ENCODE measurements around the gene DAO.
"Not testable (repeated sequence)": the region's sequence is repeated elsewhere in the genome, so short reads cannot be mapped to it uniquely, and the experiment has no call there.

The DAO gene

GRCh38 chr12:108850854-108851573 is 28.9 kb upstream of the DAO start:
- no peak for DNase-seq (ENCODE audit: low spot score)

GRCh38 chr12:108852674-108853309 is 27.1 kb upstream of the DAO start:
- no peak for DNase-seq (ENCODE audit: low spot score)

DNA sequence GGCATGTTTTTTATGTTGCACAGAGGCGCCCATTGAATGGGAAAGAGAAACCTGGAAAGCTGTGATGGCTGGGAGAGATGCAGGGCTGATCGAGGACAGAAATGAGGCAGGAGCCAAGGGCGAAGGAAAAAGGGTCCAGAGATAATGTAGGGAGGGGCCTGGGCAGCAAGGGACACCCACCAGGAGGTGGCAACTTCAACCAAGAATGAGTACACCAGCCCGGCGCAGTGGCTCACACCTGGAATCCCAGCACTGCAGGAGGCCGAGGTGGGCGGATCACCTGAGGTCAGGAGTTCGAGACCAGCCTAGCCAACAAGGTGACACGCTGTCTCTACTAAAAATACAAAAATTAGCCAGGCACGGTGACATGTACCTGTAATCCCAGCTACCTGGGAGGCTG is 26.5 kb upstream of the DAO start:
- no peak for DNase-seq (ENCODE audit: low spot score)

GRCh38 chr12:108853981-108854446 is 25.9 kb upstream of the DAO start:
- DNase-seq (ENCODE audit: low spot score): no peak

DNA sequence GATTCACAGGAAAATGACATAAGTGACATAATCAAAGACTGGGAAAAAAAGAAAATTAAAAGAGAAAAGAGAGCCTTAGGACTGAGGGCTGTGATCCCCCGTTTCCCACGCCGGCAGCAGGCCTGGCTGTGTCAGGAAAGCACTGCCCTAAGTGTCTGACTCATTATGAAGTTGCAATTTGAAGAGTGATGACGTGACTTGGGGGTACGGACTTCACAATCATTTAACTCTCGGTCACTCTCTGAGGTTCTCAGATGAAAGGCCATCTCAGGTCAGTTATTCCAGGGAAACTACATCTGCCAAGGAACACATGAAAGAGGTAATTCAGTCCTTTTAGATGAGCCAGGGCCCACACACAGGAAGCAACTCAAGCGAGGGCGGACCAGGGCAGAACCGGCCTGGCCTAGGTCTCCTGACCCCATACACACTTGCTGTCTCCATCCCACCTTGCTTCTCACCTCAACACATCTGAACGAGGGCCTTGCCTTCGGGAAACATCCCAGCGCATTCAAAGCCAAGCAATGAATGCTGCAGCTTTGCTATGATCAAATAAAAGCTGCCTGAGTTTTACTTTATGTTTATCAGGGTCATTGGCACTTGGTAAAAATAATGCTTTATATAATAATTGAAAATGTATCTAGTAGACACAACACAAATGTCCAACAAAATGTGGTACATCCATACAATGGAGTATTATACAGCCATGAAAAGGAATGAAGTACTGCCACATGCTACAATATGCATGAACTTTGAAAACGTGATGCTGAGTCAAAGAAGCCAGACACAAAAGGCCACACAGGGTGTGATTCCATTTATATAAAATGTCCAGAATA is 25.2 kb upstream of the DAO start:
- no peak for DNase-seq (ENCODE audit: low spot score)

DNA sequence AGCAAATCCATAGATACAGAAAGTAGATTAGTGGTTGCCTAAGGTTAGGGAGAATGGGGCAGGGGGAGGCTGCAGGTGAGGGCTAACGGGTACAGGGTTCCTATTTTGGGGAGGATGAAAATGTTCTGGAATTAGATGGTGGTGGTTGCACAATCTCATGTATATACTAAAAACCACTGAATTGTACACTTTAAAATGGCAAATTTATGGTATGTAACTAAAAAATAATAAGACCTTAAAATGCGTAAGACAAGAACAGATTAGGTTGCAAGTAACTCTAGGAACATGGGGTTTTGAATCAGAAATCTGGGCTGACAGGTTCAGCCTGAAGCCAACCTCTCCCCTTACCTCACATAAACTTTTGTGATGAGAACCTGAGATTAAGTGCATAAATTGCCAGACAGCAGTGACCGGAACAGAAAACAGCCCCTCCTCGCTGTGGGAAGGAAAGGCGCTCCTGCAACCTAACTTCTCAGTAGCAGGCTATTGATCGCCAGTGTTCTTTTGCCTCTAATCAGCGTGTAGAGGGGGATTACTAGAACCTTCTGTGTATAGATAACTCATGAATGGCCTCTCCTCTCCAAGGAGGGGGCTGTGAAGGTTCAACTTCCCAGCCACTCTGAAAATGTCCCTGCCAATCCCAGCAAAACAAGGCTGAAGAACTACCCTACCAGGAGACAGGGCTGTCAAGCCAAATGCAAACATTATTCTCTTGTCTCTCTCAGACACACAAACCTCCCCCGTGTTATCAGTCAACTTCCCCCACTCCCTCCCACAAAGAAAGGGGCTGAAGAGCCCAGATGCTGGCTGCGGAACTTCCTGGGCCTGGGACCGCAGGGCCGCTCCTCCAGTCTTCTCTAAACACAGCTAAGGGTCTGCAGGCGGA is 24.4 kb upstream of the DAO start:
- no peak for DNase-seq (ENCODE audit: low spot score)

DNA sequence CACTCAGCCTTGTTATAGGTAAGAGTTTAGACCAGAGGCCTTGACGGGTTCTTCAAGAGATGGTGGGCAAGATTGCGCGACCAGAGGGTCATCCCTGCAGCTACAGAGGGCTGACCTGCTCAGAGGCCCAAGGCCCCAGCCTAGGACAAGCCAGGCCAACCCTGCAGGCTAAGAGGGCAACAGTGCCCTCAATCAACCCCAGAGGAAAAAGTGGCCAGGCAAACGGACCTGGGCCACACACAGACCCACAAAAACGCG is 23.8 kb upstream of the DAO start:
- no peak for DNase-seq (ENCODE audit: low spot score)

DNA sequence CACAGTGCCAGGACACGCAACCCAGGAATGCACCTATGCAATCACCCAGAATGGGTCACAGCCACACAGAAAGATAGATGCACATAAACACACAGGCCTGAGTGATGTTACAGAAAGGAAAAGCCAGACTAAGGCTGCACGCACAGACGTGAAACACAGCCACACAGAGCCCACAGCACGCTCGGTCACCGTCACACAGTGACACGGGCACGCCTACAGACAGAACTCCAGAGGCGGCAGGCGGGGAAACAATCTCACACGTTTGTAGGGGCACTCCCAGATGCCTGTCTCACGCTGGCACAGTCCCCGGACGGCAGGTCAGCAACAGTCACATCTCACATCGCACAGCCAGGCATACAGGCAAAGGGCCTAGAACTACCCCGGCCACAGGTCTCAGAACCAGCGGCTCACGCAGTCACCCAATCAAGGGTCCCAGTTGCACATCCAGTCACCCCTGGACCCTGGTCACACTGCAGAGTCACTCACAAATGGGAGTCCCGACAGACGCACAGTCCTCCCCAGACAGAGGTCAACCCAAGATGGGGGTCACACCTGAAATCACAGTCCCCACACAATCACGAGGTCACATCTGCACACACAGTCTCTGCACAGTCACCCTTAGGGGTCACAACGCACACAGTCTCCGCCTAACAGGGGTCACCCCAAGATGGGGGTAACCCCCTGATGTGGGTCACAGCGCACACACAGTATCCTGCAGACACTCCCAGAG is 23.3 kb upstream of the DAO start:
- no peak for DNase-seq (ENCODE audit: low spot score)

- no peak for DNase-seq (ENCODE audit: low spot score)
Observed at GRCh38 chr12:108857158-108857407, 22.8 kb upstream of the DAO start.

DNA sequence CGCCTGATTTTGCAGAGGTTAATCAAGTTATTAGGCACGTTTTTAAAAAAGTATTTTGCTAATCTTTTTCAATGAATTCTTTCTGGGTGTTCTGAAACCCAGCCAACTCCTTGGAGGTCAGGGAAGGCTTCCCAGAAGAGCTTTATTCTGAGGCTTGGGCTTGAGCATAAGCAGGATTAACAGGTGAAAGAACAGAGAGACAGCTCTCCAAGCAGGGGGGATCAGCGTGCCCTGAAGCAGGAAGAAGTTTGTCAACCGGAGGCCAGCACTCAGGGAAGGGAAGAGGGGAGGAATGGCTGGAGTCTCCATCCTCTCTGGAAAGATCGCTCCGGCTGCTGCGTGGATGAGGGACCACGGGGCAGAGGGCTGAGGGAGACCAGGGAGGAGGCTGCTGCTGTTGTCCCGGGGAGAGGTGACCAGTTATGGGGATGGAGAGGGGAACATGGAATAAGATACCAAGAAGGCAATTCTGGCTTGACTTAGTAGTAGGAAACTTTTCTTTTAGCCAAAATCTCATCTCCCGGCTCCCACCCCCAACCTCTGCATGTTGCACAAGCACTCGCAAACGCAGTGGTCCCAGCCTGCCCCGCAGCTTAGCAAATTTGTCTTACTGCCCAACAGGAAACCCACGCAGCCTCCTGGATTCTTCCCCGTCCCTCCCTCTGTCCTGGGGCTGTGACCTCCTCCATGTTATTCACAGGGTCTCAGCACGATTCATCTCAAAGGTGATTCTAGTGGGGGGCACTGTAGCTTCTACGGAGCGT is 21.4 kb upstream of the DAO start:
- no peak for DNase-seq (ENCODE audit: low spot score)

DNA sequence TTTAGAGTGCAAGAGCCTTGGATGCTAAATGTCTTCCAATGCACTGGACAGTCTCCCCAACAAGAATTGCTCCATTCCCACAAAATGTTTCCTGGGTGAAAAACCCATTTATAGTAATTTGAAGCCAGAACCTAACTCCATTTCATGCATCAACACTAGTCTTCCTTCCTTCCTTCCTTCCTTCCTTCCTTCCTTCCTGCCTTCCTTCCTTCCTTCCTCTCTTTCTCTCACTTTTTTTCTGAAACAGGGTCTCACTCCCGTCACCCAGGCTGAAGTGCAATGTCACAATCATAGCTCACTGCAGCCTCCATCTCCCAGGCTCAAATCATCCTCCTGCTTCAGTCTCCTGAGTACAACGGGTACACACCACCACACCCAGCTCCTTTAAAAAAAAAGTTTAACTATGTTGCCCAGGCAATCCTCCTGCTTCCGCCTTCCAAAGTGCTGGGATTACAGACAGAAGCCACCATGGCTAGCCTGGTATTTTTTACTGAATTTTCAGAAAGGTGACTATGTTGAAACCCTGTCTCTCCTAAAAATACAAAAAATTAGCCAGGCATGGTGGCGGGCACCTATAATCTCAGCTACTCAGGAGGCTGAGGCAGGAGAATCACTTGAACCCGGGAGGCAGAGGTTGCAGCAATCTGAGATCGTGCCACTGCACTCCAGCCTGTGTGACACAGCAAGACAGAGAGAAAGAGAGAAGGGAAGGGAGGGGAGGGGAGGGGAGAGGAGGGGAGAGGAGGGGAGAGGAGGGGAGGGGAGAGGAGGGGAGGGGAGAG is 20.6 kb upstream of the DAO start:
- DNase-seq (ENCODE audit: low spot score): not testable (repeated sequence)

GRCh38 chr12:108859923-108860291 is 20.0 kb upstream of the DAO start:
- DNase-seq (ENCODE audit: low spot score): no peak

- DNase-seq (ENCODE audit: low spot score): no peak
Observed at GRCh38 chr12:108860443-108860842, 19.4 kb upstream of the DAO start.

DNA sequence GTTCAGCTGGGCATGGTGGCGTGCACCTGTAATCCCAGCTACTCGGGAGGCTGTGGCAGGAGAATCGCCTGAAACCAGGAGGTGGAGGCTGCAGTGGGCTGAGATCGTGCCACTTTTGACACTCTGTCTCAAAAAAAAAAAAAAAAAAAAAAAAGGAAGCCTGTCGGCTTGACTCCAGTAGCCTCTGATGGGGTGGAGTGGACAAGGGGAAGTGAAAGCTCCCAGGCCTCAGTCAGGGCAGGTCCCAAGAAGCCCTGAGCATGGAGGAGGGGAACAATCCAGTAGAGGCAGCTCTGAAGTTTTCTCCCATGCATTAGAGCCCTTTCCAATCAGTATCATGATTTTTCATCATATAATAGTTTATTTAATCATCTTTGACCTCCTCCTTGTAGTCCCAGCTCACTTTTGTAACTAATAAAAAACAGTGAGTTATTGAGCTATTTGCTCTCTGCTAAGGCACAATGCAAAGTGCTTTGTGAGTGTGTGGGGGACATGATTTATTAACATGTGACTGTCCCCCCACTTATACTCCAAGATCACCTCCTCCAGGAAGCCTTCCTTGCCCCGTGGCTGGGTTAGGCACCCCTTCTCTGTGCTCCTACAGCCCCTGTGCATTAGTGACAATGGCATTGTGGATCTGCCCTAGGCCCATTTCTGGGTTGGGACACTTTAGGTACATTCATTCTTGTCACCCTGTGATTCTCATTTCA is 17.9 kb upstream of the DAO start:
- no peak for DNase-seq (ENCODE audit: low spot score)

DNA sequence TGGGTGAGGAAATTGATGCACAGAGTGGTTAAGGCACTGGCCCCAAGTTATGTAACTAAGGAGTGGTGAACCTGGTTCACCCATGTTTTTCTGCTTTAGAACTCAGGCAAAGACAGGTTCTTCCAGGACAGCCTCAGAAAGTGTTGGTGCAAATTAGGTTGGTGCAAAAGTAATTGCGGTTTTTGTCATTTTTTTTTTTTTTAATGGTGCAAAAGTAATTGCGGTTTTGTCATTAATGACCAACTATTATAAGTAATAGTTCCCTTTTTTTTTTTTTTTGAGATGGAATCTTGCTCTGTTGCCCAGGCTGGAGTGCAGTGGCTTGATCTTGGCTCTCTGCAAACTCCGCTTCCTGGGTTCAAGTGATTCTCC is 17.3 kb upstream of the DAO start:
- no peak for DNase-seq (ENCODE audit: low spot score)

DNA sequence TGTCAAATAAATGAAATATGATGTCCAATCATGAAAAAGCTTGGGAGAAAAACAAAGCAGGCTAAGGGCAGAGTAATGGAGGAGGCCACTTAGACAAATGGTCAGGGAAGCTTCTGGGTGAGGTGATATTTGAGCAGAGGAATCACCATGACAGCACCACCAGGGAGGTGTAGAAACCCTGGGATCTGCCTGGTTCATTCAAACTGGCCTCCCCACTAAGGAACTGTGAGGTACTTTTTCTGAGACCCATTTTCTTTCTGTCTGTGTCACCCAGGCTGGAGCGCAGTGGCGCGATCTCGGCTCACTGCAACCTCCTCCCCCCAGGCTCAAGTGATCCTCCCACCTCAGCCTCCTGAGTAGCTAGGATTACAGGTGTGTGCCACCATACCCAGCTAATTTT is 14.7 kb upstream of the DAO start:
- no peak for DNase-seq (ENCODE audit: low spot score)

DNA sequence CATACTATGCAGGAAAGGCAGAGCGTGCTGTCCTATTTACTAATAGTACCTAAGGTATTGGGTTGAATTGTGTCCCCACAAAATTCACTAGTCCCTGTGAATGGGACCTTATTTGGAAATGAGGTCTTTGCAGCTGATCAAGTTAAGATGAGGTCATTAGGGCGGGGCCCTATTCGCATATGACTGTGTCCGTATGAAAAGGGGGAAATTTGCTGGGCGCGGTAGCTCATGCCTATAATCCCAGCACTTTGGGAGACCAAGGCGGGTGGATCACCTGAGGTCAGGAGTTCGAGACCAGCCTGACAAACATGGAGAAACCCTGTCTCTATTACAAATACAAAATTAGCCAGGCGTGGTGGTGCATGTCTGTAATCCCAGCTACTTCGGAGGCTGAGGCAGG is 13.8 kb upstream of the DAO start:
- not testable (repeated sequence) for DNase-seq (ENCODE audit: low spot score)

DNA sequence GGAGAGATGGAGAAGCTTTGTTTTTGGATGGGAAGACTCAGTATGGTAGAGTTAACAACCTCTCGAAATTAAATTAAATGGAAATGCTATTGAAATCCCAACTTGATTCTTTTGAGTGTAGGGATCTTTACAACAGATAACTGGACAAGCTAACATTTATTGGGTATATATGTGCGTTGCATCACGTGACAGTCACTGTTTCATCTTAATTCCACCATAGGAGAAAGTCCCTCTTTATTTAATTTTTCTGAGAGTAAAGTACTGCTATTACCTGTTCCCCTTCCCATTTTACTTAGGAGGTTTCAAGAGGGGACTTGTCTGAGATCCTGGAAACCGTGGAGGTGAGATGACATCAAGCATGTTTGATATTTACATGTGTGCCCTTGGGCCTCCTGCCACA is 11.1 kb upstream of the DAO start:
- no peak for DNase-seq (ENCODE audit: low spot score)

GRCh38 chr12:108875280-108875679 is 4.6 kb upstream of the DAO start:
- no peak for DNase-seq (ENCODE audit: low spot score)
